ENCODE results near the gene SOCS7. TPM values are rescaled to one million over a fixed set of nuclear protein-coding genes. Genes with fewer than 3 reads are reported as not detected.

Gene SOCS7
- total RNA-seq, 2 experiments from 2014 or later = 18.0 to 18.9 TPM

- TF ChIP-seq CTCF (IDR thresholded peaks at IDR 0.05) = no peak
- DNase-seq (no peak), ATAC-seq (no peak)
- no peaks in the 10 kb centered on the region for H3K9me3 Mint-ChIP-seq
- peak overlapping the region; percentile 68 for H3K27ac Mint-ChIP-seq
- H3K4me3 Mint-ChIP-seq = no peak overlapping the region
- intact Hi-C loops (cut with micrococcal nuclease) = no loop called here
- CTCF ChIA-PET = interaction anchor here (0.7 to 3.8 kb wide), 4 partner anchors 8 to 212 kb away, joined by 3 to 49 read pairs (median 10); no protein-coding TSS in a partner anchor
- H3K36me3 Mint-ChIP-seq (ENCODE audit: low read depth) = peaks cover 19% of the 10 kb centered on the region
- POLR2A ChIA-PET = interaction anchor here (1.1 kb wide), 1 partner anchor 89 kb away, joined by 5 read pairs; no protein-coding TSS in a partner anchor
- no peaks in the 10 kb centered on the region for H3K27me3 Mint-ChIP-seq
- H3K4me1 Mint-ChIP-seq (ENCODE audit: low read depth) = peaks cover 7% of the 10 kb centered on the region
These were observed 26.3 kb upstream of the SOCS7 start for GRCh38 chr17:38325221-38325851.

DNA sequence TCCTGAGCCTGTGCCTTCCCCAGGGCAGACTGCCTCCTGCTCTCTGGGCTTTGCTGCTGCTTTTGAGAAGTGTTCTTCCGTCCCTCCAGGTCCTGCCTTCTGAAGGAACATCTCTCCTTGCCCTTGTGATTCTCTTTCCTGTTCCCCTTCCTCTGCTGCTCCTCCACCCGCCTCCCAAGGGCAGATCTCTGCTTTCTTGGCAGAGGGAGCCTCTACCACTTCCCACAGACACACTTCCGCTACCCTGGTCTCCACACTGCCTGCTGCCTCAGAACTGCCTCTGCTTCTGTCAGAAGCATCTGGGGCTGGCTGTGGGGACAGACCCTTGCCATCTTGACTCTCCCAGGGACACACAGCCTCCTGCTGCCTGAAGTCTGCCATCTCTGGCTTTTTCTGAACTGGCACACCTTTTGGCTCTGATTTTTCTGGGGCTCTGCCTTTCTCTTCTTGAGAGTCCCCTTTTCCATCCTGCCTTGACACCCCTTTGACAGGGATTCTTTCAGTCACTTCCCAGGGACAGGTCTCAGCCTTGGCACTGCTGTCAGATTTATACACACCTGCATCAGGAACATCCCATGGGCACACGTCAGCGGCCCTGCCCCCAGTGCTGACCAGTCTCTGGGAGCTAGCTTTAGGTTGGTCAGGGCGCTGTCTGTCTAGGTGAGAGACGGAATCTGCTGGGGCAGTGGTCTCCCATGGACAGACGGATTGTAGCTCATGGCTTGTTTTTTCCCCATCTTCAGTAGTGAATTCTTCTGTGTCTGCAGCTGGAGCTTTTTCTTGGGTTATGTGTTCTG, 24.4 kb upstream of the SOCS7 start:
- POLR2A ChIA-PET = no interaction called here
- CTCF ChIA-PET = interaction anchor here (0.9 to 2.6 kb wide), 3 partner anchors 22 to 27 kb away, joined by 3 to 15 read pairs (median 3); no protein-coding TSS in a partner anchor
- H3K9me3 Mint-ChIP-seq = no peaks in the 10 kb centered on the region
- intact Hi-C loops (cut with micrococcal nuclease) = no loop called here
- H3K36me3 Mint-ChIP-seq (ENCODE audit: low read depth) = peaks cover 10% of the 10 kb centered on the region
- DNase-seq = no peak
- H3K27me3 Mint-ChIP-seq = no peaks in the 10 kb centered on the region
- H3K27ac Mint-ChIP-seq = no peak overlapping the region
- peak; percentile 41 for ATAC-seq
- peaks cover 7% of the 10 kb centered on the region for H3K4me1 Mint-ChIP-seq (ENCODE audit: low read depth)
- TF ChIP-seq CTCF (IDR thresholded peaks at IDR 0.05) = no peak
- no peak overlapping the region for H3K4me3 Mint-ChIP-seq

DNA sequence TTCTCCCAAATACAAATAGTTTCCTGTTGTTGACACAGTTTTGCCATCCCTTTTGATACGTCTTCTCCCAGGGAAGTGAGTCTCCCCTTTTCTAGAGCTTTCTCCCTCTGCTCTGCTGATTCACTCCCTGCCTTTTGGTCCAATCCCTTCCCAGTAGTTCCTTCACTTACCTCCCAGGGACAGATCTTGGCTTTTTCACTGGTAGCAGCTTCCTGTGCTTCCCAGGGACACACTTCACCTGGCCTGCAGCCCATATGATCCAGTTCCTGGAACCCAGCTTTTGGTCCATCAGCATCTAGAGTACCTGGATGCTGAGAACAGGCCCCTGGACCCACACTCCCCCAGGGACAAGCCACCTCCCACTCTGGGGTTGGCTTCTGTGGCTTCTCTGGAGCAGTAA, 23.7 kb upstream of the SOCS7 start:
- Mint-ChIP-seq H3K4me1 (ENCODE audit: low read depth) (peaks cover 7% of the 10 kb centered on the region), H3K27me3 (no peaks in the 10 kb centered on the region), H3K27ac (no peak overlapping the region), H3K4me3 (no peak overlapping the region), H3K36me3 (ENCODE audit: low read depth) (peaks cover 7% of the 10 kb centered on the region), H3K9me3 (no peaks in the 10 kb centered on the region)
- POLR2A ChIA-PET = interaction anchor here (0.7 kb wide), 1 partner anchor 16 kb away, joined by 4 read pairs; no protein-coding TSS in a partner anchor
- CTCF ChIA-PET = interaction anchor here (0.9 to 1.1 kb wide), 2 partner anchors 21 to 26 kb away, joined by 3 read pairs; no protein-coding TSS in a partner anchor
- intact Hi-C loops (cut with micrococcal nuclease) = no loop called here
- no peak for DNase-seq
- no peak for TF ChIP-seq CTCF (IDR thresholded peaks at IDR 0.05)
- ATAC-seq = no peak

DNA sequence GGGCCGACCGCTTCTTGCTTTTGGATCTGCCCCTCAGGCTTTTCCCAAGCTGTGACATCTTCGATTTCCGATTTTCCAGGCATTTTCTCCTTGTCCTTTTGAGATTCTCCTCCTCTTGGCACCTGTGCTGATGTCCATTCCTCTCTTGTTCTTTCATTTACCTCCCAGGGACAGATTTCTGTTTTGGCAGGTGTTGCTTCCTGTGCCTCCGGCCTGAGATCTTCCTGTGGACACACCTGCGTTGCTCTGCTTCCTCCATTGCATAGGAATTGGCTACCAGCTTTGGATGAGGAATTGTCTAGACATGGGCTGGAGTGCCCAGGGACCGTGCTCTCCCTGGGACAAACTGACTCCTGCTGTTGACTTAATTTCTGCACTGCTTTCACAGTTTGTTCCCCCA, 23.0 kb upstream of the SOCS7 start:
- Mint-ChIP-seq H3K4me3 (no peak overlapping the region), H3K9me3 (no peaks in the 10 kb centered on the region), H3K27me3 (no peaks in the 10 kb centered on the region), H3K27ac (no peak overlapping the region), H3K4me1 (ENCODE audit: low read depth) (peaks cover 7% of the 10 kb centered on the region), H3K36me3 (ENCODE audit: low read depth) (peaks cover 3% of the 10 kb centered on the region)
- intact Hi-C loops (cut with micrococcal nuclease) = no loop called here
- ChIA-PET CTCF (interaction anchor here (1.0 kb wide), 1 partner anchor 20 kb away, joined by 3 read pairs; no protein-coding TSS in a partner anchor), POLR2A (interaction anchor here (1.1 kb wide), 1 partner anchor 21 kb away, joined by 3 read pairs; no protein-coding TSS in a partner anchor)
- ATAC-seq (no peak), DNase-seq (no peak)
- no peak for TF ChIP-seq CTCF (IDR thresholded peaks at IDR 0.05)
